Measurements from ENCODE around the gene BICC1.

BICC1 gene, protein sequence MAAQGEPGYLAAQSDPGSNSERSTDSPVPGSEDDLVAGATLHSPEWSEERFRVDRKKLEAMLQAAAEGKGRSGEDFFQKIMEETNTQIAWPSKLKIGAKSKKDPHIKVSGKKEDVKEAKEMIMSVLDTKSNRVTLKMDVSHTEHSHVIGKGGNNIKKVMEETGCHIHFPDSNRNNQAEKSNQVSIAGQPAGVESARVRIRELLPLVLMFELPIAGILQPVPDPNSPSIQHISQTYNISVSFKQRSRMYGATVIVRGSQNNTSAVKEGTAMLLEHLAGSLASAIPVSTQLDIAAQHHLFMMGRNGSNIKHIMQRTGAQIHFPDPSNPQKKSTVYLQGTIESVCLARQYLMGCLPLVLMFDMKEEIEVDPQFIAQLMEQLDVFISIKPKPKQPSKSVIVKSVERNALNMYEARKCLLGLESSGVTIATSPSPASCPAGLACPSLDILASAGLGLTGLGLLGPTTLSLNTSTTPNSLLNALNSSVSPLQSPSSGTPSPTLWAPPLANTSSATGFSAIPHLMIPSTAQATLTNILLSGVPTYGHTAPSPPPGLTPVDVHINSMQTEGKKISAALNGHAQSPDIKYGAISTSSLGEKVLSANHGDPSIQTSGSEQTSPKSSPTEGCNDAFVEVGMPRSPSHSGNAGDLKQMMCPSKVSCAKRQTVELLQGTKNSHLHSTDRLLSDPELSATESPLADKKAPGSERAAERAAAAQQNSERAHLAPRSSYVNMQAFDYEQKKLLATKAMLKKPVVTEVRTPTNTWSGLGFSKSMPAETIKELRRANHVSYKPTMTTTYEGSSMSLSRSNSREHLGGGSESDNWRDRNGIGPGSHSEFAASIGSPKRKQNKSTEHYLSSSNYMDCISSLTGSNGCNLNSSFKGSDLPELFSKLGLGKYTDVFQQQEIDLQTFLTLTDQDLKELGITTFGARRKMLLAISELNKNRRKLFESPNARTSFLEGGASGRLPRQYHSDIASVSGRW

GRCh38 chr10:58512491-58513187, at the start of gene BICC1:
Gene BICC1 (plus strand): TSS chr10:58512872. CDS start chr10:58513144, 272 bp downstream.
- H3K27ac ChIP-seq, result no peak within 1 kb of the TSS
- no peak for TF ChIP-seq ZFX (IDR thresholded peaks at IDR 0.05)
- TF ChIP-seq, protein P1, sequence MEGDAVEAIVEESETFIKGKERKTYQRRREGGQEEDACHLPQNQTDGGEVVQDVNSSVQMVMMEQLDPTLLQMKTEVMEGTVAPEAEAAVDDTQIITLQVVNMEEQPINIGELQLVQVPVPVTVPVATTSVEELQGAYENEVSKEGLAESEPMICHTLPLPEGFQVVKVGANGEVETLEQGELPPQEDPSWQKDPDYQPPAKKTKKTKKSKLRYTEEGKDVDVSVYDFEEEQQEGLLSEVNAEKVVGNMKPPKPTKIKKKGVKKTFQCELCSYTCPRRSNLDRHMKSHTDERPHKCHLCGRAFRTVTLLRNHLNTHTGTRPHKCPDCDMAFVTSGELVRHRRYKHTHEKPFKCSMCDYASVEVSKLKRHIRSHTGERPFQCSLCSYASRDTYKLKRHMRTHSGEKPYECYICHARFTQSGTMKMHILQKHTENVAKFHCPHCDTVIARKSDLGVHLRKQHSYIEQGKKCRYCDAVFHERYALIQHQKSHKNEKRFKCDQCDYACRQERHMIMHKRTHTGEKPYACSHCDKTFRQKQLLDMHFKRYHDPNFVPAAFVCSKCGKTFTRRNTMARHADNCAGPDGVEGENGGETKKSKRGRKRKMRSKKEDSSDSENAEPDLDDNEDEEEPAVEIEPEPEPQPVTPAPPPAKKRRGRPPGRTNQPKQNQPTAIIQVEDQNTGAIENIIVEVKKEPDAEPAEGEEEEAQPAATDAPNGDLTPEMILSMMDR (conservative IDR thresholded peaks at IDR 0.05), result no peak

DNA sequence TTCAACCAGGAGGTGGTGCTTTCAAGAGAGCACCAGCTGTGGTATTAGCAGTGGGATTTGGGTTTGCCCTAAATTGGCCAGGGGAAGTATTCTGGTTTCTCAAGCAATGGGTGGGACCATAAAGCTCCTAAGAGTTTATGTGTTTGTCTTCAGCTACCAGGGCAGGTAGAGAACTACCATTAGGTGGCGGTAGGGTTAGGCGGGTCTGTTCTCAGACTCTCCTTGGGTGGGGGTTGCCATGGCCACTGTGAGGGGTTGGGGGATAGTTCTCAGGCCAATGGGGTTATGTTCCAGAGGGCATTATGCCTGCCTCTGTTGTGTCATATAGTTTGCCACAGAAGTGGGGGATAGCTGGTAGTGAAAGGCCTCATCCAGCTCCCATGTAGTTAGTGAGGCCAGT, 47.7 kb upstream of the BICC1 start:
- no peak for TF ChIP-seq ZFX (IDR thresholded peaks at IDR 0.05)
- no peak overlapping the region for H3K27ac ChIP-seq

DNA sequence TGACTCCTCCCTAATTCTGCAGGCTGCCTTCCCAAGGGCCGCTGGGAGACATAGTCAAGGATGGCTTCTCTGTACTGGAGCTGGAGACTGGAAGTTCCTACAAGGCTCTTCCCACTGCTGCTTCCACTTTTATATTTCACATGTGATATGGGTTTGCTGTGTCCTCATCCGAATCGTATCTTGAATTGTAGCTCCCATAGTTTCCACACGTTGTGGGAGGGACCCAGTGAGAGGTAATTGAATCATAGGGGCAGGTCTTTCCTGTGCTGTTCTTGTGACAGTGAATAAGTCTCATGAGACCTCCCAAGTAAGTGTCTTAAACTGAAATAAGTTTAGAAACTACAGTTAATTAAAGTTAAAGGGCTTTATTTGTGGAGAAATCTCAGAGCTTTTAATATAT, 47.0 kb upstream of the BICC1 start:
- H3K27ac ChIP-seq, result no peak overlapping the region
- TF ChIP-seq ZFX (IDR thresholded peaks at IDR 0.05), result no peak
- TF ChIP-seq, protein P1 (conservative IDR thresholded peaks at IDR 0.05), result no peak

GRCh38 chr10:58467931-58468635, 44.6 kb upstream of the BICC1 start:
- H3K27ac ChIP-seq, result peak overlapping the region; percentile 61; the same call in 1 of the 2 replicates
- no peak for TF ChIP-seq ZFX (IDR thresholded peaks at IDR 0.05)
- TF ChIP-seq, protein P1 (conservative IDR thresholded peaks at IDR 0.05), result no peak

DNA sequence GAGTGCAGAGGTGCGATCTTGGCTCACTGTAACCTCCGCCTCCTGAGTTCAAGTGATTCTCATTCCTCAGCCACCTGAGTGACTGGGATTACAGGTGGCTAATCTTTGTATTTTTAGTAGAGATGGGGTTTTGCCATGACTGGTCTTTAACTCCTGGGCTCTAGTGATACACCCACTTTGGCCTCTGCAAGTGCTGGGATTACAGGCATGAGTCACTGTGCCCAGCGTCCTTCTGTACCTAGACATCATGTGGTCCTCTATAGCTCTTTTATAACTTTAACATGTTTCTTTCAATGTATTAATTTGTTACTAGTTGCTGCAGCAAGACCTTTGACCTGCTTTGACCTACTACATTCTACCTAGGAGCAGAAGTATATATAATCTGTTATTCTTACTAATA, 38.7 kb upstream of the BICC1 start:
- no peak overlapping the region for H3K27ac ChIP-seq
- no peak for TF ChIP-seq ZFX (IDR thresholded peaks at IDR 0.05)
- TF ChIP-seq, protein P1 (conservative IDR thresholded peaks at IDR 0.05), result no peak

DNA sequence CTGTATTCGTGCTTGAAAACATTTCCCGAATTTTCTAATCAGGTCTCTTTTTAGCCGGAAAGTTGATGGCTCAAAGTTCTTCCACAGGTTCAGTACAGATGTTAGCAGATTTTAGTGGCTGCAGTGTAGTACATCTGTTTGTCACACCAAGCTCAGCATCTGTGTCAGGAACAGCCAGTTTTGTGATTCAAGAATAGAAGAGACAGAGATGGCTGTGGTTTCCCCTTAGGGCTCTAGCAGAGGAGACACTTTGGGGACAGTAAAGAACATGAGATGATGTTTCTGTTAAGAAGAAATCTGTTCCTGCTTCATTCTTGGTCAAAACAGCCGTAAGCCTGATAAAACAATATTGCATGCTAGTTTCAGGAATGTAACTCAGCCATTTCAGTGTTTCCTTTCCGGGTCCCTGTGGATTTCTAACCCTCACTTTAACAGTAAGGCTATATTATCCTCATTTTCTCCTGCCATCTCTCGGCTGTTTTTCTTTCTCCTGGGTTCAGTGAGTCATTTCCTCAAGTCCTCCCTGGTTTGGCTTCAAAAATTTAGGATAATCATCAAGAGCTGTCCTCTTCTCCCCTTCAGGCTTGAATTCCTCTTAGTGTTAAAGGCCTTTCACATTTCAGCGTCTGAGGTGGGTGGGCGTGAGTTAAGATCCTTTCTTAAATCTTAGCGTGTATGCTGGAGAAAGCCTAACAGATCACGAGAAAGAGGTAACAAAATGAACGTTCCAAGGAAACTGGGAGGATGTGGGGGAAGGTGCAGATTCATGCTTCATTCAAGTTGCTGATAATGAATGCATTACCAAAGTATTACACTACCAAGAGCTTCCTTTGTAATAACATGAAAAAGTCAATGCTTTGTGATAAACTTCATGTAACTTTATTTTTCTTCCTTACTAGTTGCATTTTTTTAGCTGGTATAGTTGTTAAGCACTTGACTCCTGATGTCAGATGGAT, 37.1 kb upstream of the BICC1 start:
- no peak overlapping the region for H3K27ac ChIP-seq
- TF ChIP-seq ZFX (IDR thresholded peaks at IDR 0.05), result no peak
- TF ChIP-seq, protein P1 (conservative IDR thresholded peaks at IDR 0.05), result no peak
